ENCODE measurements around the gene CSGALNACT2. TPM values are rescaled to one million over a fixed set of nuclear protein-coding genes. Genes with fewer than 3 reads are reported as not detected.

Gene CSGALNACT2
- total and polyA plus RNA-seq, 4 donors, result 4.1 to 11.0 (median 6.1) TPM

GRCh38 chr10:43122826-43123225 lies 15.4 kb upstream of the CSGALNACT2 start:
- WGBS, result 94% methylated on average over 7 of the region's 7 CpGs
- H3K9me3 ChIP-seq (ENCODE audit: control insufficient read depth in 4 of 4, low read length in 3 of 4), result no peaks in the 10 kb centered on the region
- no peaks in the 10 kb centered on the region for H3K27me3 ChIP-seq (ENCODE audit: control insufficient read depth in 4 of 4, insufficient read depth in 4 of 4, low read length in 3 of 4)
- TF ChIP-seq NR2F2 (IDR thresholded peaks at IDR 0.05) (no peak), FOXA1 (IDR thresholded peaks at IDR 0.05) (no peak)
- no peaks in the 10 kb centered on the region for H3K36me3 ChIP-seq (ENCODE audit: control insufficient read depth in 4 of 4, insufficient read depth in 3 of 4, low read depth in 1 of 4, low read length in 3 of 4)
- no peak for DNase-seq (ENCODE audit: low spot score)
- no peak overlapping the region for H3K9ac ChIP-seq (ENCODE audit: low read depth in 1 of 2, low read length in 2 of 2)
- peaks cover 0 to 6% (median 2%) of the 10 kb centered on the region in 4 donors for H3K4me1 ChIP-seq (ENCODE audit: control insufficient read depth in 4 of 4, insufficient read depth in 4 of 4, low read length in 3 of 4)
- no peak overlapping the region for H3K27ac ChIP-seq (ENCODE audit: low read depth in 1 of 2, low read length in 2 of 2)
- H3K4me3 ChIP-seq (ENCODE audit: low read depth in 1 of 3, low read length in 3 of 3), result no peak overlapping the region

- Histone ChIP-seq H3K27ac (ENCODE audit: low read depth in 1 of 2, low read length in 2 of 2) (no peak overlapping the region), H3K27me3 (ENCODE audit: control insufficient read depth in 4 of 4, insufficient read depth in 4 of 4, low read length in 3 of 4) (no peaks in the 10 kb centered on the region), H3K9ac (ENCODE audit: low read depth in 1 of 2, low read length in 2 of 2) (no peak overlapping the region), H3K4me3 (ENCODE audit: low read depth in 1 of 3, low read length in 3 of 3) (no peak overlapping the region), H3K4me1 (ENCODE audit: control insufficient read depth in 4 of 4, insufficient read depth in 4 of 4, low read length in 3 of 4) (peaks cover 0 to under 1% (median 0%) of the 10 kb centered on the region in 4 donors), H3K9me3 (ENCODE audit: control insufficient read depth in 4 of 4, low read length in 3 of 4) (no peaks in the 10 kb centered on the region), H3K36me3 (ENCODE audit: control insufficient read depth in 4 of 4, insufficient read depth in 3 of 4, low read depth in 1 of 4, low read length in 3 of 4) (no peaks in the 10 kb centered on the region)
- no peak for TF ChIP-seq RXRA (IDR thresholded peaks at IDR 0.05)
- TF ChIP-seq FOXA2 (IDR thresholded peaks at IDR 0.05), result no peak
- DNase-seq (ENCODE audit: low spot score), result no peak
- WGBS, result 82% methylated on average over 9 of the region's 9 CpGs
These were observed 14.7 kb upstream of the CSGALNACT2 start for GRCh38 chr10:43123361-43124093.

- TF ChIP-seq GABPA (IDR thresholded peaks at IDR 0.05 in 1 of 2, conservative IDR thresholded peaks at IDR 0.05 in 1 of 2) (no peak), EGR1 (IDR thresholded peaks at IDR 0.05; ENCODE audit: low read depth in 2 of 2) (no peak), TAF1 (conservative IDR thresholded peaks at IDR 0.05) (no peak), FOXA1 (IDR thresholded peaks at IDR 0.05) (no peak), ATF3 (IDR thresholded peaks at IDR 0.05) (no peak), SP1 (IDR thresholded peaks at IDR 0.05) (no peak), MAX (IDR thresholded peaks at IDR 0.05) (no peak), REST (IDR thresholded peaks at IDR 0.05) (no peak), NR2F2 (IDR thresholded peaks at IDR 0.05) (no peak), CTCF (IDR thresholded peaks at IDR 0.05; ENCODE audit: low read depth, low read length, missing input control) (no peak), RAD21 (IDR thresholded peaks at IDR 0.05) (no peak), JUND (IDR thresholded peaks at IDR 0.05) (no peak), HNF4G (IDR thresholded peaks at IDR 0.05) (no peak), YY1 (IDR thresholded peaks at IDR 0.05) (no peak), HNF4A (conservative IDR thresholded peaks at IDR 0.05) (no peak)
- TF ChIP-seq, protein P1, sequence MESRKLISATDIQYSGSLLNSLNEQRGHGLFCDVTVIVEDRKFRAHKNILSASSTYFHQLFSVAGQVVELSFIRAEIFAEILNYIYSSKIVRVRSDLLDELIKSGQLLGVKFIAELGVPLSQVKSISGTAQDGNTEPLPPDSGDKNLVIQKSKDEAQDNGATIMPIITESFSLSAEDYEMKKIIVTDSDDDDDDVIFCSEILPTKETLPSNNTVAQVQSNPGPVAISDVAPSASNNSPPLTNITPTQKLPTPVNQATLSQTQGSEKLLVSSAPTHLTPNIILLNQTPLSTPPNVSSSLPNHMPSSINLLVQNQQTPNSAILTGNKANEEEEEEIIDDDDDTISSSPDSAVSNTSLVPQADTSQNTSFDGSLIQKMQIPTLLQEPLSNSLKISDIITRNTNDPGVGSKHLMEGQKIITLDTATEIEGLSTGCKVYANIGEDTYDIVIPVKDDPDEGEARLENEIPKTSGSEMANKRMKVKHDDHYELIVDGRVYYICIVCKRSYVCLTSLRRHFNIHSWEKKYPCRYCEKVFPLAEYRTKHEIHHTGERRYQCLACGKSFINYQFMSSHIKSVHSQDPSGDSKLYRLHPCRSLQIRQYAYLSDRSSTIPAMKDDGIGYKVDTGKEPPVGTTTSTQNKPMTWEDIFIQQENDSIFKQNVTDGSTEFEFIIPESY (IDR thresholded peaks at IDR 0.05), result no peak
- no peaks in the 10 kb centered on the region for H3K27me3 ChIP-seq (ENCODE audit: control insufficient read depth in 4 of 4, insufficient read depth in 4 of 4, low read length in 3 of 4)
- H3K36me3 ChIP-seq (ENCODE audit: control insufficient read depth in 4 of 4, insufficient read depth in 3 of 4, low read depth in 1 of 4, low read length in 3 of 4), result peaks cover 0 to under 1% (median 0%) of the 10 kb centered on the region in 4 donors
- no peaks in the 10 kb centered on the region for H3K4me1 ChIP-seq (ENCODE audit: control insufficient read depth in 4 of 4, insufficient read depth in 4 of 4, low read length in 3 of 4)
- WGBS, result 85% methylated on average over 6 of the region's 6 CpGs
- no peak overlapping the region for H3K9ac ChIP-seq (ENCODE audit: low read depth in 1 of 2, low read length in 2 of 2)
- H3K9me3 ChIP-seq (ENCODE audit: control insufficient read depth in 4 of 4, low read length in 3 of 4), result no peaks in the 10 kb centered on the region
- H3K4me3 ChIP-seq (ENCODE audit: low read depth in 1 of 3, low read length in 3 of 3), result no peak overlapping the region
- H3K27ac ChIP-seq (ENCODE audit: low read depth in 1 of 2, low read length in 2 of 2), result no peak overlapping the region
- peak; percentile 8 for DNase-seq (ENCODE audit: low spot score)
These were observed 14.1 kb upstream of the CSGALNACT2 start for GRCh38 chr10:43124094-43124521.
